ENCODE data around the gene TBL2.
A peak's percentile ranks its signal among the peaks of the same experiment; 100 is the strongest.
"Not testable (repeated sequence)": the region's sequence is repeated elsewhere in the genome, so short reads cannot be mapped to it uniquely, and the experiment has no call there.

The TBL2 gene

DNA sequence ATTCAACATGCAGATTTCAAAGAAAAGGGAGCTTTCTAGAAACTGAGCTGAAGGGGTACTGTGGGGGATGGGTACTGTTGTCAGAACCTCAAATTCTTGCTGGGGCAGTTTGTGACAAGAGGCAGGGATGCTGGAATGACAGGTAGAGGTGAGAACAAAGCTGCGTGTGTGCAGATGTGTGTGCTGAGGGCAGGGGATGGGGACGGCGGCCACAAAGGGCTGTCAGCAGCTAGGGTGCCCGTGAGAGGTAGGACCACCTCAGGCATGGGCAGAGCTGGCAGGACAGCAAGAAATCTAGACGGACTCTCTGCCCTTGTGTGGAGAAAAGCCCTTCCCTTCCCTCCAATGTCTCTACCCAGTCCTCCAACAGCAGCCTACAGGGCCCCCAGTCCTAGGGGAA lies 41.9 kb downstream of the TBL2 start:
- DNase-seq, result no peak

DNA sequence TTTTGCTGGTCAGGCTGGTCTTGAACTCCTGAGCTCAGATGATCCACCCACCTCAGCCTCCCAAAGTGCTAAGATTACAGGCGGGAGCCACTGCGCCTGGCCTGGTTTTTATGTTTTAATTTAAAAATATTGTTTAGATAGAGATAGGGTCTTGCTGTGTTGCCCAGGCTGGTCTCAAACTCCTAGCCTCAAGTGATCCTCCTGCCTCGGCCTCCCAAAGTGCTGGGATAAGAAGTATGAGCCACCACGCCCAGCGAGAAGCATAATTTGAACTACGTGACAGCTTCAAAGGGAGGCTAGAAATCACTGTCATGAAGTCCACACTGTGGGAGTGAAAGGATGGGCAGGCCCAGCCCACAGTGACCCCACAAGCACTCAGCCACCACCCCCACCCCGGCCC lies 42.5 kb downstream of the TBL2 start:
- not testable (repeated sequence) for DNase-seq

GRCh38 chr7:73533742-73534141 lies 44.6 kb downstream of the TBL2 start:
- DNase-seq, result no peak

DNA sequence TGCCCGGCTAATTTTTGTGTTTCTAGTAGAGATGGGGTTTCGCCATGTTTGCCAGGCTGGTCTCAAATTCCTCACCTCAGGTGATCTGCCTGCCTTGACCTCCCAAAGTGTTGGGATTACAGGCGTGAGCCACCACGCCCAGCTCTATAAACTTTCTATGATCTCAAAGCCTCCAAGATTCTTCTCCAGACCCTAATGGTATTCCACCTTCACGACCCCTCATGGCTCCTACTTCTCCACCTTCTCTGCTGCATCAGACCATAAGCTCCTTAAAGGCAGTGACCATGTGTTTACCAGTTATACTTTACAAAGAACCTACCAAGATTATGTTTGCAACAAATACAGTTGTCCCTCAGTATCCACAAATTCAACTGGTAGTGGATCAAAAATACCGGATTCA lies 46.2 kb downstream of the TBL2 start:
- DNase-seq, result no peak

GRCh38 chr7:73530800-73531199 lies 47.6 kb downstream of the TBL2 start:
- no peak for DNase-seq

DNA sequence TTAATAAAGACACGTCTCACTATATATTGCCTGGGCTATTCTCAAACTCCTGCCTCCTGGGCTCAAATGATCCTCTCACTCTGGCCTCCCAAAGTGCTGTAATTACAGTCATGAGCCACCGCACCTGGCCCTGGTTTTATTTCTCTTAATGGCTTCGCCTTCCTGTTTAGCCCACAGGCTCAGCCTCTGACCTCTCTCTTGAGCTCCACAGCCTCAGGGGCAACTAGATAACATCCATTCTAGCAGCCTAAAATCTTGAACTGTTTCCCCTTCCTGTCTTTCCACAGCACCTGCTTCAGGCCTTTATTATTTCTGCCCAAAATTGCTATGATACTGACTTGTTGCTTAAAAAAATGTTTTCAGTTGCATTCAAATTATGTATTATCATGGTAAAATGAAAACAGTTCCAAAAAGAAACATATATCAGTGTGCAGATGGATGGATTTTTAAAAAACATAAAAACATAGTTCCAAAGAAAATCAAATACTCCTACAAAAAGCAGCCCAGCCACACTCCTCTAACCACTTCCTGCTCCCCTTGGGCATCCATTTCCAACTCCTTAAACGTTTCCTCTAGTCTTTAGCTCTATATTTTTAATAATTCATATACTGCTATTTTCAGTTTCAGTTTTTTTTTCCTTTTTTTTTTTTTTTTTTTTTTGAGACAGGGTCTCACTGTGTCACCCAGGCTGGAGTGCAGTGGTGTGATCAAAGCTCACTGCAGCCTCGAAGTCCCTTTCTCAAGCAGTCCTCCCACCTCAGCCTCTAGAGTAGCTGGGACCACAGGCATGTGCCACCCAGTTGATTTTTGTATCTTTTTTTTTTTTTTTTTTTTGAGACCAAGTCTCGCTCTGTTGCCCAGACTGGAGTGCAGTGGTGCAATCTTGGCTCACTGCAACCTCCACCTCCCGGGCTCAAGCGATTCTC lies 51.2 kb downstream of the TBL2 start:
- no peak for DNase-seq

DNA sequence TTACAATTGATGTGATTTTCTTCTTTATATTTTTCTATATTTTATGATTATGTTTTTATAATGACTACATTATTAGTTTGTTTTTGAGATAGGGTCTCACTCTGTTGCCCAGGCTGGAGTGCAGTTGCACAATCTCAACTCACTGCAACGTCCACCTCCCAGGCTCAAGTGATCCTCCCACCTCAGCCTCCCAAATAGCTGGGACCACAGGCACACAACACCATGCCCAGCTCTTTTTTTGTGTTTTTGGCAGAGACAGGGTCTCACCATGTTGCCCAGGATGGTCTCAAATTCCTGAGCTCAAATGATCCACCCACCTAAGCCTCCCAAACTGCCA lies 52.3 kb downstream of the TBL2 start:
- DNase-seq, result not testable (repeated sequence)

GRCh38 chr7:73522105-73522872 lies 56.1 kb downstream of the TBL2 start, which contains the start of gene BAZ1B:
BAZ1B (minus strand) TSS chr7:73522293; CDS start chr7:73521933, 360 bp downstream.
- DNase-seq, result peak; percentile 85 to 99 (median 97)

DNA sequence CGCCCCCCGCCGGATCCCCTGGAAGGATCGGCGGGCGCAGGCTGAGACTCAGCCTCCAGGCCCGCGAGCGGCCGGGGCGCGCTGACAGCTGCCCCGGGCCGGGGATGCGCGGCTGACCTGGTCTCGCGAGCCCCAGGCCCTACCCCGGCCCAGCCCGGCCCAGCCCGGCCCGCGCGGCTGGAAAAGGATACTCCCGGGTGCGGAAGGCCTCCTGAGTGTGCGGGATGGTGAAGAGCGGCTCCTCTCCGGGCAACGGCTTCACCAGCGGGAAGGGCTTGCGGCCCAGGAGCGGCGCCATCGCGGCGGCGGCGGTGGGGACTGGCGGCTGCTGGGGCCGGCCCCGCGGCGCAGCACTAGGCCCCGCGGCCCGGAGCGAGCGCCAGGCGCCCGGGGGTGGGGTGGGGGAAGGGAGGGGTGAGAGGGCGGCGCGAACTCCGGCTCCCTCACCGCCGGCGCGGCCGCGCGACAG lies 56.7 kb downstream of the TBL2 start:
- peak in 29 of 51 donors; percentile 30 to 91 (median 73) for DNase-seq

- DNase-seq, result peak in 2 of 51 donors; percentile 16 to 19
Measured at GRCh38 chr7:73520673-73521635, 57.4 kb downstream of the TBL2 start.

GRCh38 chr7:73519867-73520672 lies 58.3 kb downstream of the TBL2 start:
- no peak for DNase-seq

DNA sequence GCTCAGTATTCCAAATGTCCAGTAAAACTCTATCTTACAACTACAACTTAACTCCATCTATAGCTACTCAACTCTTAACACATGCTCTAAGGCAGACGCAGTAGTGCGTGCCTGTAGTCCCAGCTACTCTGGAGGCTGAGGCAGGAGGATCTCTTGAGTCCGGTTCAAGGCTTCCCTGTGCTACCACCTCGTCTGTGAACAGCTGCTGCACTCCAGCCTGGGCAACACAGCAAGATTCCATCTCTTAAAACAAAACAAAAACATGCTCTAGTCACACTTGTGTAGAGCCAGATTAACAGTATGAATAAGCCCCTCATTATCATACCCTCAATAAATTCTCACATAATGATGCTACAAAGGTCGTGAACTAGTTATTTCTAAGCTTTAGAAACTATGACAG lies 59.9 kb downstream of the TBL2 start:
- DNase-seq, result no peak

Measured in hypothalamus (tissue), 51 donors.